HEK293T (cell line): ENCODE results near the gene FLNB.

Experiments used
- CTCF ChIA-PET: fragments of 350-600 bp; formaldehyde crosslinking; extraction: SDS; loops from one replicate; lab custom pipeline; 2021; ENCODE audit warnings: antibody characterized with exemption, inconsistent platforms; lab: Yijun Ruan, JAX
- POLR2A ChIA-PET: fragments of 350-600 bp; formaldehyde crosslinking; extraction: SDS; loops from one replicate; lab custom pipeline; 2020; ENCODE audit warnings: antibody characterized with exemption, inconsistent platforms; lab: Yijun Ruan, JAX
- DNase-seq: peaks from one replicate; pipeline ENCODE4 v3.0.0; 2012; ENCODE audit warnings: mixed read lengths; ENCODE audit errors: extremely low spot score
- ARNT ChIP-seq: fragments of 450-650 bp; IDR thresholded peaks from 2 replicates; pipeline ENCODE4 v1.6.1; 2017; ENCODE audit warnings: mild to moderate bottlenecking
- CTBP1 ChIP-seq: fragments of 450-650 bp; IDR thresholded peaks from 2 replicates; pipeline ENCODE4 v1.6.1; 2016; ENCODE audit warnings: borderline replicate concordance
- FOXK2 ChIP-seq: fragments of 450-650 bp; IDR thresholded peaks from 2 replicates; pipeline ENCODE4 v1.6.1; 2016; ENCODE audit warnings: mild to moderate bottlenecking
- HDGF ChIP-seq: fragments of 450-650 bp; IDR thresholded peaks from 2 replicates; pipeline ENCODE4 v1.6.1; 2017; ENCODE audit warnings: antibody characterized with exemption, borderline replicate concordance
- LEF1 ChIP-seq: fragments of 450-650 bp; IDR thresholded peaks from 2 replicates; pipeline ENCODE4 v1.6.1; 2017; ENCODE audit warnings: mild to moderate bottlenecking, borderline replicate concordance
- ZNF384 ChIP-seq: fragments of 450-650 bp; IDR thresholded peaks from 2 replicates; pipeline ENCODE4 v1.6.1; 2016
- TF ChIP-seq, protein P1 (sequence below): fragments of 450-650 bp; IDR thresholded peaks from 2 replicates; pipeline ENCODE4 v1.6.1; 2016

The FLNB gene

DNA sequence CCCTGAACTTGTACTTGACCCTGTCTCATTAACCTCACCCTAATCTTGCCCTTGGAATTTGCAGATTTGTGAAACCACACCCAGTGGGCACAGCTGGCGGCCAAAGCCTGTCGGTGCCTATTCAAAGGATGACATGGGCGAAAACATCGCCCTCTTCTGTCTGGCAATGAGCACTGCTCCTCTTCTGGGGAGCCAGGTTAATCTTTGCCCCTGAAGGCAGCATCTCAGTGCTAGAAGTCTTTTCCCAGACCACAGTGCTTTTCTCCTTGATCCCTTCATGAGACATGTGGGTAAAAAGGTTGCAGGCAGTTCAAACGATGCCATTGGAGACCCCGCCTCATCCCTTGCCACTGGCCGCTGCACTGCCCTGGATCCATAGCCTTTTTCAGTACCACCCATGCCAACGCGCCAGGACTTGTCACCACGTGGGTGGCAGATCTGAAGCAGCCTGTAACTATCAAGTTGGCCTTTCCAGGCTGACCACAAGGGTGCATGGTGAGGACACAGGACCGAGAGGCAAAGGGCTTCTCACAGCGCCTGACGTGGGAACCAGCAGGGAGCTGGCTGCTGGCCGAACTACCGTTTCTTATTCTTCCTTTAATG lies 209.1 kb downstream of the FLNB start:
- ChIA-PET CTCF (interaction anchor here (0.6 to 1.7 kb wide), 9 partner anchors 9 to 296 kb away, joined by 3 to 13 read pairs (median 4); no protein-coding TSS in a partner anchor), POLR2A (no interaction called here)
- DNase-seq = peak; percentile 76

GRCh38 chr3:58218904-58219303 lies 210.7 kb downstream of the FLNB start:
- TF ChIP-seq HDGF = no peak
- CTCF ChIA-PET = interaction anchor here (0.9 kb wide), 1 partner anchor 31 kb away, joined by 3 read pairs; no protein-coding TSS in a partner anchor
- POLR2A ChIA-PET = no interaction called here
- no peak for DNase-seq

More for the DNA sequence above, 209.1 kb downstream of the FLNB start:
- TF ChIP-seq ZNF384 (no peak), ARNT (no peak), CTBP1 (no peak), FOXK2 (no peak), LEF1 (no peak)
- TF ChIP-seq, protein P1, sequence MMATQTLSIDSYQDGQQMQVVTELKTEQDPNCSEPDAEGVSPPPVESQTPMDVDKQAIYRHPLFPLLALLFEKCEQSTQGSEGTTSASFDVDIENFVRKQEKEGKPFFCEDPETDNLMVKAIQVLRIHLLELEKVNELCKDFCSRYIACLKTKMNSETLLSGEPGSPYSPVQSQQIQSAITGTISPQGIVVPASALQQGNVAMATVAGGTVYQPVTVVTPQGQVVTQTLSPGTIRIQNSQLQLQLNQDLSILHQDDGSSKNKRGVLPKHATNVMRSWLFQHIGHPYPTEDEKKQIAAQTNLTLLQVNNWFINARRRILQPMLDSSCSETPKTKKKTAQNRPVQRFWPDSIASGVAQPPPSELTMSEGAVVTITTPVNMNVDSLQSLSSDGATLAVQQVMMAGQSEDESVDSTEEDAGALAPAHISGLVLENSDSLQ = no peak
